ENCODE data around the gene PACRG.

DNA sequence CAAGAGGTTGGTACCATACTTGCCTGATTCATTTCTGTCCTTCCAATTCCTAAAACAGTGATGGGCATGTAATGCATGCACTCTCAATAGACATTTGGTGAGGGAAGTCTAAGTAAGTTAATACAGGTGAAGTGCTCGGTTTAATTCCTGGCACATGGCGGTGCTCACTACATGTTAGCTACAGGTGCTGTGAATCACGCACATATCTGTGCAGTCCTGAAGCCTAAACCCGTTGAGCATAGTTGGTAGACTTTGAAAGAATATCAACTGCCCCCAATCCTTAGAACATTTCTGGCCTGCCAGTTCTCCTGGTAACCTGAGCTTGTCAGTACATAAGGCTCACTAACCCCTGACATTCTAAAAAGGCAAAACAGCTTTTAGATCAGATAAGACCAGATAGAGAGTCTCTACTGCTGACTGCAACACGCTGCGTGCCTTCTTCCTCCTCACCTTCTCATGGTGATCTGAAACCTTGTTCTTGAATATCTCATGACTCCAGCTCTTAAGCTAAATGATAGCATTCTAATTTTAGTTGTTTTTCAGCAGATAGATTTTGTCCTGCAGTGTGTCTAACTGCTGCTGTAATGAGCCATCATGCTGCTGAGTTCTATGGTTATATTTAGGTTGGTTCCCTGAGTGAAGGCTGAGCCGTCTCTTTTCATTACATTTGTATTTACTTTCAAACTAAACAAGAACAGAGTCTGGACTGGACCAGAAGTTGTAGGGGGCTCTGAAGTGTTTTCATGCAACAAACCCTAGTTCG, 358.3 kb downstream of the PACRG start:
- TF ChIP-seq, protein P1, sequence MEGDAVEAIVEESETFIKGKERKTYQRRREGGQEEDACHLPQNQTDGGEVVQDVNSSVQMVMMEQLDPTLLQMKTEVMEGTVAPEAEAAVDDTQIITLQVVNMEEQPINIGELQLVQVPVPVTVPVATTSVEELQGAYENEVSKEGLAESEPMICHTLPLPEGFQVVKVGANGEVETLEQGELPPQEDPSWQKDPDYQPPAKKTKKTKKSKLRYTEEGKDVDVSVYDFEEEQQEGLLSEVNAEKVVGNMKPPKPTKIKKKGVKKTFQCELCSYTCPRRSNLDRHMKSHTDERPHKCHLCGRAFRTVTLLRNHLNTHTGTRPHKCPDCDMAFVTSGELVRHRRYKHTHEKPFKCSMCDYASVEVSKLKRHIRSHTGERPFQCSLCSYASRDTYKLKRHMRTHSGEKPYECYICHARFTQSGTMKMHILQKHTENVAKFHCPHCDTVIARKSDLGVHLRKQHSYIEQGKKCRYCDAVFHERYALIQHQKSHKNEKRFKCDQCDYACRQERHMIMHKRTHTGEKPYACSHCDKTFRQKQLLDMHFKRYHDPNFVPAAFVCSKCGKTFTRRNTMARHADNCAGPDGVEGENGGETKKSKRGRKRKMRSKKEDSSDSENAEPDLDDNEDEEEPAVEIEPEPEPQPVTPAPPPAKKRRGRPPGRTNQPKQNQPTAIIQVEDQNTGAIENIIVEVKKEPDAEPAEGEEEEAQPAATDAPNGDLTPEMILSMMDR (IDR thresholded peaks at IDR 0.05) = no peak
- TF ChIP-seq POLR2A (IDR thresholded peaks at IDR 0.05) = no peak
